HG02885 (cell line): ENCODE measurements around the gene DLL3.
"Not testable (repeated sequence)": the region's sequence is repeated elsewhere in the genome, so short reads cannot be mapped to it uniquely, and the experiment has no call there.

Experiments
- ATAC-seq: cut with Tn5 transposase; IDR thresholded peaks from one replicate; pipeline ENCODE4 v1.9.1; 2021; ENCODE audit warnings: mild to moderate bottlenecking; ENCODE audit not compliant: unreplicated experiment, poor library complexity

DLL3 gene

GRCh38 chr19:39498798-39499642 lies at the start of gene DLL3:
TSS of gene DLL3 (plus strand) at chr19:39498947. CDS start at chr19:39498975, 28 bp downstream.
- ATAC-seq = no peak

- no peak for ATAC-seq
Observed at GRCh38 chr19:39449116-39449797, 49.5 kb upstream of the DLL3 start.

GRCh38 chr19:39451257-39451656 lies 47.5 kb upstream of the DLL3 start:
- ATAC-seq = not testable (repeated sequence)

GRCh38 chr19:39463403-39463802 lies 35.3 kb upstream of the DLL3 start:
- no peak for ATAC-seq

GRCh38 chr19:39465956-39466747 lies 32.6 kb upstream of the DLL3 start:
- ATAC-seq = no peak

GRCh38 chr19:39467941-39468340 lies 30.8 kb upstream of the DLL3 start:
- ATAC-seq = no peak

GRCh38 chr19:39469036-39469435 lies 29.7 kb upstream of the DLL3 start:
- ATAC-seq = no peak

GRCh38 chr19:39469567-39469966 lies 29.2 kb upstream of the DLL3 start:
- ATAC-seq = no peak

- ATAC-seq = no peak
Observed at GRCh38 chr19:39470724-39471339, 27.9 kb upstream of the DLL3 start.

GRCh38 chr19:39471756-39472536 lies 26.8 kb upstream of the DLL3 start:
- ATAC-seq = no peak

- ATAC-seq = no peak
Observed at GRCh38 chr19:39472746-39473442, 25.9 kb upstream of the DLL3 start.

- ATAC-seq = no peak
Observed at GRCh38 chr19:39473443-39473960, 25.2 kb upstream of the DLL3 start.

- no peak for ATAC-seq
Observed at GRCh38 chr19:39474139-39474620, 24.6 kb upstream of the DLL3 start.

GRCh38 chr19:39475748-39476147 lies 23.0 kb upstream of the DLL3 start:
- no peak for ATAC-seq

GRCh38 chr19:39479319-39479801 lies 19.4 kb upstream of the DLL3 start:
- ATAC-seq = not testable (repeated sequence)

- ATAC-seq = no peak
Observed at GRCh38 chr19:39479916-39480315, 18.8 kb upstream of the DLL3 start.

- ATAC-seq = peak; percentile 93
Observed at GRCh38 chr19:39480337-39481228, 18.2 kb upstream of the DLL3 start, which contains the start of gene TIMM50. TSS of gene TIMM50 (plus strand) at chr19:39480838. CDS start at chr19:39480854, 16 bp downstream.

- no peak for ATAC-seq
Observed at GRCh38 chr19:39481229-39481545, 17.6 kb upstream of the DLL3 start.
